ENCODE results near the gene CREB1.

CREB1 gene

DNA sequence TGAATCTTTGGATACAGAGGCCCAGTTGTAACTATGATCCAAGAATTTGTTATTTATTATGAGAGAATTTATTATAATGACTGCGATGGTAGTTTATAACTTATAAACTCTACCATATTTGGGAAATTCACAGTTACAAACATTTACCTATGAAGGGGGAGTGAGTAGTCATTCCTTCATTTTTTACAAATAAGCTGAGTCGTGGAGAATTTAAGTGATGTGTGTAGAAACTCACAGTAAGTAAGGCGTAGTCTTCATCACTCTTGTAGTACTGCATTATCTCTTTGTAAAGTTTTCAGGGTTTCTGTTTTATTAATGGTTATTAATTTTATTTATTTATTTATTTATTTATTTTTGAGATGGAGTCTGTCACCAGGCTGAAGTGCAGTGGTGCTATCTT is 13.5 kb downstream of the CREB1 start:
- DNase-seq, result no peak

DNA sequence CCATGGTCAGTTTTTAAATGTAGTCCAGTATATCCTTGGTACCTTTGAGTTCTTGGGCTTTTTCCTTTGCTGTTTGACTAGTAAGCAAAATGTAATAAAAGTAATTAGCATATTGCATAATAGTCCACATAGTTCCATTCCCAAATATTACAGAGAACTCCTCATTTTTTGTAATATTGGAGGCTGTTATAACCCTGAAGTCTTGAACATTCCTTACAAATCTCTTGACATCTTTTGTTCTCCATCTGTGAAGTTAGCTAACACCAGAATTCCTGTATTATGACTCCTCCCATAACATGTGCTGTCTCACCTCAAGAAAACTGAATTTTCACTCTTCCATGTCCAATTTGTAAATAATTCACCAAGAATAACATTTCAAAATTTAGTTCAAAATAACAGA is 17.1 kb downstream of the CREB1 start:
- no peak for DNase-seq

DNA sequence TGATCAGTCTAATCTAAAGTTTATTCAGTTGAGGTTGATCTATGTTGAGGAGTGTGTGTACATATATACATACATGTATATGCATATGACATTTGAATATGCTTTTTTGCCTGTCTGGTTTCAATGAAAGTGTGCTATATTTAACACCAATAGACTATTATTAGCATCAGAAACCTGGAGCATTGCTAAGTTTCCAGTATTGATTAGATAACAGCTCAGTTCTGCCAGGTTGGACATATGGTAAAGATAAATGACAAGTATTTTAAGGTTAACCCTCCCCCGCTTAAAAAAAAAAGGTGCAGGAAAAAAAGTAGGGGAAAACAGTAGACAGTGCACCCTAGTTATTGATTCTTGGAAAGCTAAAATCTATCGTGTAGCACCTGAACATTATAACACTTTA is 19.4 kb downstream of the CREB1 start:
- no peak for DNase-seq

DNA sequence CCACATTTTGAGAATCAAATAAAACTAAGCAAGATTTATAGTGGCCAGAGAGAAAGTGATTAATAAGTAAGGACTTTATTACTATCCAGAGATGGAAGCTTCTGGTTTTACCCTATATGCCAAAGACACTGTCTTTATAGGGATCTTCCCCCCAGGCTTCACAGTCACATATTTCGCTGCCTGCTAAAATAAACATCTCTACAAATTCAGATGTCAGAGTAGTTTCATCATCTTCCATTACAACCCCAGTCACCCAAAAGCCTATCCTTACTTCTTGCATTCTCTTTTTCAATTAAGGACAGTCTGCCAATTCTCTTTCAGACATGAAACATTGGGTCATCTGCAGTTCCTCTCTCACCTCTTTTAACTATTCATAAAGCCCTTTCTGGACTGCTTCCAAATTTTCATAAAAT is 28.3 kb downstream of the CREB1 start:
- DNase-seq, result no peak

DNA sequence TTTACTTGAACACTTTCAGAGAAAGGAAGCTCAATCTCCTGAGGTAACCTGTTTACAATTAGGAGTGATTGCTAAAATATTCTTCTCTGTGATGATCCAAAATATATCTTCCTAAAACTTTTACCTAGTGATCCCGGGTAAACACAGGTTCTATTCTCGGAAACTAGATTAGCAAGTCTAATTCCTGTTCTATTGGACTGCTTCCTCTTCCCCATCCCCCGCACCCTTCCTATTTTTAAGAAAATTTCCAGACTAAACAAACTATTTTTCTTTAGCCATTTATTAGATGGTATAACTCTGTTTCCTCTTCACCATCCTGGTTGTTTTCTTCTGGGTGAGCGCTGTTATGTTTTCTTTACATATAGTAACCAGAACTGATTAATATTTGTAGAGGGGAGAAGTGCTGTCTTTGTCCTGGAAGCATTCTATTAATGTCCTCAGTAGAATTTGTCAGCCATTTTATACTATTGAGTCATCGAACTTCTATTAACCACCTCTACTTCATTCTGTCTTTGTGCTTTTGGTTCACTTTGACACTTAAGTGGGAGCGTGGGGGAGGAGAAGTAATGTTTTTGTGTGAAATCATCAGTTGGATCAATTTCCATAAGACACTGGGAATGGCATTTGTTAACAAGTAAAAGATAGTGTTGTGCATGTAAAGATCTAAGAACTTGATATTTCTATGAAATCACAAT is 31.8 kb downstream of the CREB1 start:
- DNase-seq, result no peak

DNA sequence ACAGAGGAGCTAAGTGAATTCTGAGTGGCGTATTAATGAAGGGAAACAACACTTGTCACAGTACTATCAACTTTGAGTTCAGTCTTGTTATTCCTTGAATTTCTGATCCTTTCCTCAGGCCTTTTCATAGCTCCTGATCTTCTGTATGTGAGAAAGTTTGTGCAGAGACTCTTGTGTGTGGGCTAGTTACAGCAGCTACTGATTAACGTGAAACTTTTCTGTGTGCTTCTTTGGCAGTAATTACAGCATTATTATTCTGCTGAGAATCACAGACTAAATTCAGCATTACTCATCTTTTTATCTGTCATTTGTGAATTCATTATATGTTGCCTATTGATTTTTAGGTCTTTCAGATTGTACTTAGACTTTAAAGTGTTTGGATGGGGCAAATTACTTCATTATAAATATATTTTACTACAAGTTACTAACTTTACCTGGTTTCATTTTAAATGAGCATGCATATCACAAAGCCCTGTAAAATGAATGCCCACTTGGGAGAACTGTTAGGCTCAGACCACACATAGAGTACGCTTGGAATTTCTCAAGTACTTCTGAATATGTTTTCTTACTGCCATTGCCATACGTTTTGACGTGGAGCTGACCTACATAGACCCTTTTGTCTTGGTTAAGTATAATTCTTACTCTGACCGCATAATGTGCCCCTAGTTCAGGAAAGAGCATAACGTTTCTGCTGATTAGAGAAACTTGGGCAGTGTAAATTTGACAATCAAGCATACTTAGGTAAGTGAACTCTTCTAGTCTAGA is 36.2 kb downstream of the CREB1 start:
- DNase-seq, result no peak

DNA sequence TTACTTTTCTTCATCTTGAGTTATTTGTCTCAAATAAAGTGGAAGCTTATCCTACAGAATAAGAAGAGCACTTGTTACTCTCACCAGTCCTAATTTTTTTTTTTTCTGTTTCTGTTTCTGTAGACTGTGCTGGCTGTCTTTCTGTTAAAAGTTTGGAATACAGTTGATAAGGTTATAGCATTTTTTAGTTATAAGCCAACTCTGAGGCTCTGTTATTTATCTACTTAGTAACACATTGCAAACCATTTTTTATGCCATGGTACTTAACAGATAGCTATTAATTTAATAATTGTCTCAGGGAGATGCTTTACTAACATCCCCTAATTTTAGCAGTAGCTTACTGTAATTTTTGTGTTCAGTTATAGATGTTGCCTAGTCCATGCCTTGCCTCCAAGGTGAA is 37.9 kb downstream of the CREB1 start:
- no peak for DNase-seq

DNA sequence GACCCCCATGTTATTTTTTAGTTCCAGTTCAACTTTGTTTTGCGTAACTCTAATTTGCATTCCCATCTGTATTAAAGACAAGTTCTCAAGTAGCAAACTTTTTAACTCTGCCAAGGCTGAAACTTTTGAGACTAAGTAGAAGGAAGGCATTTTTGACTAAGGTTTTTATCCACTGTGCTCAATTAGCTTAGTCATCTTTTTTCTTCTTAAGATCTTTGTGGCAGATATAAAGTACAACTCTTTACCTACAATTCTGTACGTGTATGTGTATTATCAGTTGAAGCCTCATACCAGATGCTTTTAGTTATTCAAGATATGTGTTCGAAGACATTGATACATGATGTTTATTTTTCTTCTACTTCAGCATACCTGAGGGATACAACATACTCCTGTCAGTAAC is 41.6 kb downstream of the CREB1 start:
- DNase-seq, result no peak

DNA sequence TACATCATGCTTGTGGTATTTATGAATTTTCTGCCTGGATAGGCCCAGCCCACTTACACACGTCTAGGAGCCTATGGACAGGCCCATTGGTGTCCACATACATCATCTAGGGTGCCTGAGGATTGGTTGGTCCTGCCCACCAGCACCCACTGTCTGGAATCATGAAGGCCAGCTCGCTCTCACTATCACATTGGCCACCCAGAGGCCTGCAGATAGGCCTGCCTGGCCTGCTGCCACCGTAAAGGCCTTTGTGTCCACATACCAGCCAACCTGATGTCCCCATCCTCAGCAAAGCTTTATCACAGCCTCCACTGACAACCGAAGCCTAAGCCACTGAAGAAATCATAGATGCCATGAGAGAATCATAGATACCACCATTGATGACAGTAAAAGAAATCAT is 55.2 kb downstream of the CREB1 start:
- no peak for DNase-seq

DNA sequence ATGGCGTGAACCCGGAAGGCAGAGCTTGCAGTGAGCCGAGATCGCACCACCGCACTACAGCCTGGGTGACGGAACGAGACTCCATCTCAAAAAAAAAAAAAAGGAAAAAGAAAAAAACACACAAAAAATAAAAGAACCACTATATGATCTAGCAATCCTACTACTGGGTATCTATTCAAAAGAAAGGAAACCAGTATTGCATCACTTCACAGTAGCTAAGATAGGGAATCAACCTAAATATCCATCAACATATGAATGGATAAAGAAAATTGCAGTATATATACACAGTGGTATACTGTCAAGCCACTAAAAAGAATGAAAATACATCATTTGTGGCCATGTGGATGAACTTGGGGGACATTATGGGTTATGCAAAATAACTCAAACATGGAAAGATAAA is 57.5 kb downstream of the CREB1 start:
- DNase-seq, result no peak

DNA sequence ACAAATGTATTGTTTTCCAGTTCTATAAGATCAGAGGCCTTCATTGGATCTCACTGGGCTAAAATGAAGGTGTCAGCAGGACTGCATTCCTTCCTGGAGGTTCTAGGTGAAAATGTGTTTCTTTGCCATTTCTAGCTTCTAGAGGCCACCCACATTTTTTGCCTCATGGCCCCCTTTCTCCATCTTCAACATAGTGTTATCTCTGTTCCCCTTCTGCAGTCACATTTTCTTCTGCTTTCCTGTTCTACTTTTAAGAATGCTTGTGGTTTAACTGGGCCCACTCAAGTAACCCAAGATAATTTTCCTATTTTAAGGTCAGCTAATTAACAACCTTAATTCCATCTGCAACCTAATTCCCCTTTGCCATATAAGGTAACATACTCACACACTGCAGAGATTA is 59.4 kb downstream of the CREB1 start:
- DNase-seq, result no peak

DNA sequence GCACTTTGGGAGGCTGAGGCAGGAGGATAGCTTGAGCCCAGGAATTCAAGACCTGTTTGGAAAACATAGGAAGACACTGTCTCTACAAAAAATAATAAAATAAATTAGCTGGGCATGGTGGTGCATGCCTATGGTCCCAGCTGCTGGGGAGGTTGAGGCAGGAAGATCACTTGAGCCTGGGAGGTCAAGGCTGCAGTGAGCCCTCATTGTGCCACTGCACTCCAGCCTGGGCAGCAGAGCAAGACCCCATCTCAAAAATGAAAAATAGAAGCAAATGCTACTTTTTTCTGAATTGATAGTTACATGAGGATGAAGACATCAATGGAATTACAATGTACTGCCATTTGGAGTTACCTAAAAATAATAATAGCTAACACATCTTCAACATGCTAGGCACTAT is 63.5 kb downstream of the CREB1 start:
- DNase-seq, result no peak

DNA sequence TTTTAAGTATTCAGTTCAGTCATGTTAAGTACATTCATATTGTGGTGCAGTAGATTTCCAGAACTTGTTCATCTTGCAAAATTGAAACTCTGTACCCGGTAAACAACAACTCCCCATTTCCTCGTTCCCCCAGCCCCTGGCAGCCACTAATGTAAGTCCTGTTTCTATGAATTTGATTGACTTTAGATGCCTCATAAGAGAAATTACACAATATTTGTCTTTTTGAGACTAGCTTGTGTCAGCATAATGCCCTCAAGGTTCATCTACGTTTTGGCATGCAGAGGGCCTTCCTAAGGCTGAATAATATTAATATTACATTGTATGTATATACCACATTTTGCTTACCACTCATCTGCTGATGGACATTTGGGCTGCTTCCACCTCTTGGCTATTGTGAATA is 64.5 kb downstream of the CREB1 start:
- DNase-seq, result no peak

DNA sequence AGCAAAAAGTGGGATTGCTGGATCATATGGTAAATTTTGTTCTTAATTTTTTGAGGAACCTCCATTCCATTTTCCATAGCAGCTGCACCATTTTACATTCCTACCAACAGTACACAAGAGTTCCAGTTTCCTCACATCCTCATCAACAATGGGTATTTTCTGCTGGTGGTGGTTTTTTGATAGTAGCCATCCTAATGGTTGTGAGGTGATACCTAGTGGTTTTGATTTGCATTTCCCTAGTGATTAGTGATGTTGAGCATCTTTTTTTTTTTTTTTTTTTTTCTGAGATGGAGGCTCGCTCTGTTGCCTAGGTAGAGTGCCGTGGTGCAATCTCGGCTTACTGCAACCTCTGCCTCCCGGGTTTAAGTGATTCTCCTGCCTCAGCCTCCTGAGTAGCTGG is 65.0 kb downstream of the CREB1 start:
- no peak for DNase-seq

DNA sequence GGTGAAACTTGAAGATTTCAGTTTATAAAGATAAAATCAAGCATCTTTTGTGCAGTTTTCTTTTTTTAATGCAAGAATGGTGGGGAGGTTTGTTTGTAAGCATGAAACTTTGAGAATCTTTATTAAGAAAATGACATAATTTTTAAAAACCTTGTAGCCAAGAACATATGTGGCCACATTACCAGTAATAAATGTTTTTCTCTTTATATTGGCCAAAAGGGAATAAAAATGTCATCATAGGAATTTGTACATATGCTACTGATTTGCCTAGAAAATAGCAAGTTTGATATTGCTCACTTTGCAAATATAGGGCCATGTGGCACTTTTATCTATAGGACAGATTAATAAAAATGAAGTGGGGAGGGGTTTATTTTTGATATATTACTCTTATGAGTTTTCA is 69.9 kb downstream of the CREB1 start:
- DNase-seq, result no peak

DNA sequence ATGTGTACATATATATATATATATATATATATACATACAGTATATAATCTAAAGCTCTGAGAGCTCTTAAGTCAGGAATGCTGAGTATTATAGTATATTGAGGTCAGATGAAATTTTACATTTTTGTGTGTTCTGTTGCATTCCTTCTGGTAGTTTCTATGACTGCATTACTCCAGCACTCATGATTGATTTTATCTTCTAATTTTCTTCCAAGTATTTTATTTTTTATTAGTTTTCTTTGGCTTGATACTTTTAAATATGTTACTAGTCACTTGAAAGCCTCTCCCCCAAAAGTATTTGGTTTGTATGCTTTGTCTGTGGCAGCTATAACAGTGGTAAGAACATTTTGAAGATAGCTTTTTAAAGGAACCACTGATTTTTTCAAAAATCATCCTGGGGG is 70.5 kb downstream of the CREB1 start:
- DNase-seq, result no peak

DNA sequence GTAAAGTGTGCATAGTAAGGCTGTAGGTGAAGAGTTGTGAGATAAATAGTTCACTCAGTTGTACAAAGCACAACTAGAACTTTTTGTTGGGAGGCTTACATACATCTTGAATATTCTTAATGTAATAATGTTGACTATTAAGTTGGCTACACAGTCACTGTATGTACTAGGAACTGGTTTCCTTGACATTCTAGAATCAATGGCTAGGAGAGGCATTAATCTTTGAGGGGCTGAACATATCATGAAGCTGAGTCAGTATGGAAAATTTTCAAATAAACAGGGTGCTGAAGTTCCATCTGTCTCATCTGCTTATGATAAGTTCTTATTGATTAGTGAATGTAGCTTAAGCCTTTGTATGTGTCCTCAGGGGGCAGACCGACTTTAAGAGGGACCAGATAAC is 72.0 kb downstream of the CREB1 start:
- DNase-seq, result no peak

DNA sequence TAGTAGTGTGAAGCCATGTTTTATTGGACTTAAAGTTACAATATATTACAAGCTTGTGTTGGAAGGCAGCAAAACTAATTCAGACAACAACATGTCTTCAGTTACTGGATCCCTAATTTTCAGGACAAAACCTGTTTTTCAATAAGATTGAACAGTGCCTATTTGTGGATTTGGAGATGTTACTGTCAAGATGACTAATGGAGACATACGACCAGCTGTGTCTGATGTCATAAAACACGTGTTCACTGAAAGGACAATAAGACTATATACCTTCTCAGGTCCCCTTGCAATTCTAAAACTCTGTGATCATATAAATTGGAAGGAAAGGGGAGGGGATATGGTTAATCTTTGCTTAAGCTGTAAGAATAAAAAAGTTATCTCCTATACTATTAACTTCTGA is 73.7 kb downstream of the CREB1 start:
- DNase-seq, result no peak

DNA sequence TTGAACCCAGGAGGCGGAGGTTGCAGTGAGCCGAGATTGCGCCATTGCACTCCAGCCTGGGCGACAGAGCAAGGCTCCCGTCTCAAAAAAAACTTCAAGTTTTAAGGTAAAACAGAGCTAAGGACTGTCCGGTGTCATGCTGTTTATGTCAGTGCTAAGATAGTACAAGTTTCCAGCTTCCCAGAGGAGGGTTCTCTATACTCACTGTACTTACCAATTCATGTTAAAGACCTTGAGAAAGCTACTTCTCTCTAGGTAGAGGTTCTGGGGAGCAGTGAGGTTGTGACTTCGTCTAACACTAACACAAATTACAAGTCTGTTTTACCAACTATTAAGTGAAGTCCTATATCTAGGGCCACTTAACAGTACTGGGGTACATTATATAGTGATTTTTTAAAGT is 76.6 kb downstream of the CREB1 start:
- DNase-seq, result no peak

DNA sequence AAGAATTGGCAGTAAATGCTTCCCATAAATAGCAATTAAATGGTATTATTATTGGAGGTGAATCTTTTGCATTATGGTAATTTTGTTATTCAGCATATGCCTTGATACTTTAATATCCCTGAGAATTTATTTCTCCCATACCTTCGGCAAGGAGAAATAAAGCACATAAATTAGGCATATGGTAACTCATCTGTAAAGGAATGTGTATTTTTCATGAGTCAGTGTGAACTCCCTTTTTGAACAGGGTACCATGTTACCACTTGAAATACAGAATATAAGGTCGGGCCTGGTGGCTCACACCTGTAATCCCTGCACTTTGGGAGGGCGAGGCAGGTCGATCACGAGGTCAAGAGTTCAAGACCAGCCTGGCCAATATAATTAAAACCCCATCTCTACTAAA is 77.1 kb downstream of the CREB1 start:
- DNase-seq, result no peak

DNA sequence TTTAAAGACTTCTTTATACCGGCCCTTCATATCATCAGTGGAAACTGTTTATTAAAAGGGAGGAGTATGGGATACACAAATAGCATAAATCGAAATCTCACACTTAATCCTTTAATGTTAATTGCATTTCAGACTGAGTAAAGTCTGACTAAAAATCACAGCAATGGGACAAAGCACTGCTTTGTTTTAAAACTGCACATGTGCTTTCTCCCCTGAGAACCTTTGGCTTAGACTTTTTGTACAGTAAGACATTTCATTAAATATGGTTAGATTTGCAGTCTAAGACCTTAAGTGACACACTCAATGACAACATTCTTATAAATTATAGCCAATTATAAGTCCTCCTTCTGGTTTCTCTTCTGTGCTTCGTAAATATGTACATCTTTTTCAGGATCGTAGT is 83.0 kb downstream of the CREB1 start:
- no peak for DNase-seq

DNA sequence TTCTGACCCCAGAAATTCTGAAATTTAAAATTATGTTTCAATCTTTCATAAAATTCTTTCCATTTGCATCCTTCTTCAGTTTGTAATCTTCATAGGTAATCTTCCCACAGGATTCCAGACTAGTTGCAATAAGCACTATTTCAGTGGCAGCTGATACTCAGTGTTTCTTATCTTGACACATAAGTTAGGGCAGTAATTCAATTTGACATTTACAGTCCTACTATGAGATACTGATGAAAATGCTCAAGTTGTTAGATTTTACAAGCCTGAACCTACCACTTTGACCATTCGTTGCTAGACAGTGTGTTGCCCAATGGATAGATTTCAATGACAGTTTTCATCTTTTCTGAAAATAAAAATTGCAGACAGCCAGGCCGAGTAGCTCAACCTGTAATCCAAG is 85.1 kb downstream of the CREB1 start:
- no peak for DNase-seq

DNA sequence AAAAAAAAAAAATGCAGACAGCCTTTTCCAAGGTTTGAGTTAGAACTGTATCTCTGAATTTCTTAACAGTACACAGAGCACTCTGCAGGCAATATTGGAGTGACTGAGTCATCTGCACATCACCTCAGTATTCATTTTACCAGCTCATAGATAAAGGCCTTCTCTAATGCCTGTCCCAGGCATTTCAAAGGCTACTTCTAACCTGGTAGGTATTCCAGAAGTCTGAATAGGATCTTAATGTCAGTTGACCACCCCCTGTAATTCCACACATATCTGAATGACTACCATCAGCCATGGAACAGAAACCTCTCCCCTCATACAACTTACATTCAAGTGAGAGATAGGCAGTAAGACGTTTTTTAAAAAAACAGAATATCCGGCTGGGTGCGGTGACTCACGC is 86.4 kb downstream of the CREB1 start:
- DNase-seq, result no peak

DNA sequence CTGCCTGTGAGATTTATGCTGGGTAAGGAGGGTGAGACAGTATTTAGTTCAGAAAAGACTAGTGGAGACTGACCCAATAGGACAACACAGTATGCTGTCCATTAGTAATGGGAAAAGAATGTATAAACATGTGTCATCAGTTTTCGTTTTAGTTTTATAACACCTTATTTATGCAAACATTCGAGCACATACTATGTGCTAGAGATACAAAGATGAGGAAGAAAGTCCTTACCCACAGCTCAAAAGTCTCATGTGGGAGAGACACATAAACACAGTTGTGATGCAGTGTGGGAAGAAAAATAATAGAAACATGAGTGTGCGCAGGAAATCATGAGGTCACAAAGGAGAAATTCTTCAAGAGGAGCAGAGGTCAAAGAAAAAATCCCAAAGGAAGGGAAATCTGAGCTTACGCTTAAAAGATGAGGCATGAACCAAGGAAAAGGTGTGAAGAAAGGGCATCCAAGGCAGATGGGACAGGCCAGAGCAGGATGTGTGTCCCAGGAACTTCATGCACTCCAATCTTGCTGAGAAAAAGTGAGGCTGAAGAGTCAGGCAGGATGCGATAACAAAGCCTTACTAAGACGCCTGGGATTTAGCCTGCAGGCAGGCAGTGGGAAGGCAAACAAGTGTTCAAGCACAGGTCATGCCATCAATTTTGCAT is 87.4 kb downstream of the CREB1 start:
- no peak for DNase-seq

All from DMS153 (cell line).